ENCODE data around the gene UNCX.

- TF ChIP-seq TGIF2 (CRISPR knock-in tag; IDR thresholded peaks at IDR 0.05), result no peak
- TF ChIP-seq FOXK2 (conservative IDR thresholded peaks at IDR 0.05 in 1 of 2, IDR thresholded peaks at IDR 0.05 in 1 of 2; ENCODE audit: low read depth in 2 of 2), result no peak
- TF ChIP-seq ZNF609 (CRISPR knock-in tag; IDR thresholded peaks at IDR 0.05; ENCODE audit: borderline replicate concordance), result no peak
- no peak for TF ChIP-seq DIDO1 (tag; IDR thresholded peaks at IDR 0.05; ENCODE audit: low read depth)
- TF ChIP-seq ZNF431 (CRISPR knock-in tag; IDR thresholded peaks at IDR 0.05), result no peak
Observed at GRCh38 chr7:1276626-1277175, 44.0 kb downstream of the UNCX start.
